Measurements from ENCODE around the gene DNAJC16.

DNA sequence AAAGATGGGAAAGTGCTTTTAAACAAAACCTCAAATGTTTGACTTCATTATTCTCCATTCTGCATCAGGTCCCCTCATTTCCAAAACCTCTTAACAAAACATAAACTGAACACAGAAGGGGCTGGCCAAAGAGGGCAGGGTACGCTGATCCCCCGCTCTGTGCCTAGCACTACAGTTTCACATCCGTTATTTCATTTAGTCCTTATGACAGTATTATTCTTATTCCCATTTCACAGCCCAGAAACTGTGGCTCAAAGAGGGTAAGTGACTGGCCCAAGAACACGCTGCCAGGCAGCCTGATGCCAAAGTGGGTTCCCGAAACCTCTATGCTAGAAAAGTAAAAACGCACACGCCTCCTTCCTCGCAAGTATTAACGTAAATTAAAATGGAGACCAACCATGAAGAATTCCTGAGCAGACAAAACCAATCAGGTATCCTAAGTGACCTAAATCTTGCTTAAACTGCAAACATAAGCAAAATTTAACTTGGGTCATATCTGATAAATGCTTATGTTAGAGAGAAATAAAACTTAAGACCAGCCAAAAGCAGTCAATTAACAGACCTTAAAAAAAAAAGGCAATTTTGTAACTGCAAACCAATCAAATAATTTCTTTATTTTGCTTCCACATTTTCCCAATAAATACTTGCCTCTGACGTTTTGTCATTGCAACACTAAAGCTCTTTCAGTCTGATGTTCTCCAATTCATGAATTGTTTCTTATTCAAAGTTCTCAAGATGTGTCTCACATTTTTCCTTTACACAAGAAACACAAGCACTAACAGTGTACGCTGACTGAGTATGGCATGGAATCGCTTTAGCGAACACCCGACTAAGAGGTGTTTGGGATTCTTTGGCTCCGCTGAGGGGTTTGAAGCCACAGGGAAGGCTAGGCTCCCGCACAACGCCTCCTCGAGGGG lies 3.3 kb upstream of the DNAJC16 start:
- no peak for TF ChIP-seq CTCF (IDR thresholded peaks at IDR 0.05; ENCODE audit: insufficient read depth, low read length)
- TF ChIP-seq POLR2AphosphoS5 (IDR thresholded peaks at IDR 0.05; ENCODE audit: low read depth): no peak
- no peak for TF ChIP-seq GABPA (IDR thresholded peaks at IDR 0.05; ENCODE audit: low read depth)
- TF ChIP-seq REST (IDR thresholded peaks at IDR 0.05; ENCODE audit: insufficient replicate concordance, low read depth): no peak
- no peak for TF ChIP-seq SPI1 (IDR thresholded peaks at IDR 0.05; ENCODE audit: borderline replicate concordance, low read depth)

All from HL-60 (cell line).